Neutrophil (primary cell): ENCODE results near the gene COL4A3.

ENCODE experiments used
- H3K27ac ChIP-seq: fragments of 200-600 bp; sonication (generic); 2 replicates; pipeline ENCODE4 v1.5.1; 2016; ENCODE audit warnings: mild to moderate bottlenecking, moderate library complexity
- H3K27me3 ChIP-seq: fragments of 200-600 bp; sonication (generic); 2 replicates; pipeline ENCODE4 v1.6.0; 2016; ENCODE audit warnings: mild to moderate bottlenecking
- H3K36me3 ChIP-seq: fragments of 200-600 bp; sonication (generic); 2 replicates; pipeline ENCODE4 v1.5.1; 2017
- H3K4me1 ChIP-seq, 2 experiments: fragments of 200-600 bp in 1 of 2; sonication (generic) in 1 of 2; 1 replicate in 1 of 2; 2 replicates in 1 of 2; pipeline versions ENCODE4 v1.5.1 to v1.6.1; 2013 to 2016; ENCODE audit warnings: low read depth in 1 of 2, low read length in 1 of 2, mild to moderate bottlenecking in 1 of 2, moderate library complexity in 1 of 2; ENCODE audit not compliant: control insufficient read depth in 1 of 2, insufficient read depth in 1 of 2
- H3K4me3 ChIP-seq, 2 experiments: fragments of 200-600 bp in 1 of 2; sonication (generic) in 1 of 2; 1 replicate in 1 of 2; 2 replicates in 1 of 2; pipeline ENCODE4 v1.5.1; 2013 to 2016; ENCODE audit warnings: low read depth in 1 of 2, low read length in 1 of 2, mild to moderate bottlenecking in 1 of 2, moderate library complexity in 1 of 2
- H3K9me3 ChIP-seq: fragments of 200-600 bp; sonication (generic); 2 replicates; pipeline ENCODE4 v1.5.1; 2016
- TF ChIP-seq, protein P1 (sequence below): fragments of 200-600 bp; sonication (generic); IDR thresholded peaks from 2 replicates; pipeline ENCODE4 v1.5.1; 2016; ENCODE audit warnings: antibody characterized with exemption

The COL4A3 gene

DNA sequence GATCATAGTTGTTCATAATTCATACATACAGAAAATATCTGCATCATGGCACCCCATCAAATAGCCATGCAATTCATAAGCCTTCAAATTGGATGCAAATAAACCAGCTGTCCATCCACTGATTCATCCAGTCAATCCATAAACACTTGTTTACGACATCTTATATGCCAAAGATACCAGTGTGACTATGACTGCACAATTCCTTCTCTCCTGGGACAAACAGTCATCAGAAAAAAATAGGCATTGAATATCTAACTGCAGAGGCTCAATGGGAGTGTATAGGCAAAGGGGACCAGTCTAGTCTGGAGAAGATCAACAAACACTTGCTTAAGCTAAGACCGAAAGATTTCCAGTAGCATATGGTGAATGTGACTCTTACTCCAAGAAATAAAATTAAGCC lies 70.0 kb downstream of the COL4A3 start:
- no peaks in the 10 kb centered on the region for H3K27me3 ChIP-seq
- no peaks in the 10 kb centered on the region for H3K9me3 ChIP-seq
- no peaks in the 10 kb centered on the region for H3K4me1 ChIP-seq
- no peak overlapping the region for H3K27ac ChIP-seq
- H3K36me3 ChIP-seq: no peaks in the 10 kb centered on the region
- TF ChIP-seq, protein P1, sequence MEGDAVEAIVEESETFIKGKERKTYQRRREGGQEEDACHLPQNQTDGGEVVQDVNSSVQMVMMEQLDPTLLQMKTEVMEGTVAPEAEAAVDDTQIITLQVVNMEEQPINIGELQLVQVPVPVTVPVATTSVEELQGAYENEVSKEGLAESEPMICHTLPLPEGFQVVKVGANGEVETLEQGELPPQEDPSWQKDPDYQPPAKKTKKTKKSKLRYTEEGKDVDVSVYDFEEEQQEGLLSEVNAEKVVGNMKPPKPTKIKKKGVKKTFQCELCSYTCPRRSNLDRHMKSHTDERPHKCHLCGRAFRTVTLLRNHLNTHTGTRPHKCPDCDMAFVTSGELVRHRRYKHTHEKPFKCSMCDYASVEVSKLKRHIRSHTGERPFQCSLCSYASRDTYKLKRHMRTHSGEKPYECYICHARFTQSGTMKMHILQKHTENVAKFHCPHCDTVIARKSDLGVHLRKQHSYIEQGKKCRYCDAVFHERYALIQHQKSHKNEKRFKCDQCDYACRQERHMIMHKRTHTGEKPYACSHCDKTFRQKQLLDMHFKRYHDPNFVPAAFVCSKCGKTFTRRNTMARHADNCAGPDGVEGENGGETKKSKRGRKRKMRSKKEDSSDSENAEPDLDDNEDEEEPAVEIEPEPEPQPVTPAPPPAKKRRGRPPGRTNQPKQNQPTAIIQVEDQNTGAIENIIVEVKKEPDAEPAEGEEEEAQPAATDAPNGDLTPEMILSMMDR: no peak
- H3K4me3 ChIP-seq: no peak overlapping the region

DNA sequence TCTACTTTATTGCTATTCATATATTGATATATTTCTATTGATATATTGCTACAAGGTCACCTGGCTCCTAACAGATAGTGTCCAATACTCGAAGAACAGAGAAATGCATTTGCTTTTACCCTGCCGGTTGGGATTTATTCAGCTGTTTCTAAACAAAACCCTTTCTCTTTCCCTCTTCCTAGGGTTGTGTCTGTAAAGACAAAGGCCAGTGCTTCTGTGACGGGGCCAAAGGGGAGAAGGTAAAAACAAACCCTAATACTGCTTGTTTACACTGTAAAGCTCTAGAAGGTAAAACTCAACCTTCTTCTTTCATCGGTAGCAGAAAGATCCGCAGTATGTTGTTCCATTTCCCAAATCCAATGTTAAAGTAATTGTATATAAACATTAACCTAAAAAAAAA lies 73.4 kb downstream of the COL4A3 start:
- TF ChIP-seq, protein P1: no peak
- no peak overlapping the region for H3K27ac ChIP-seq

DNA sequence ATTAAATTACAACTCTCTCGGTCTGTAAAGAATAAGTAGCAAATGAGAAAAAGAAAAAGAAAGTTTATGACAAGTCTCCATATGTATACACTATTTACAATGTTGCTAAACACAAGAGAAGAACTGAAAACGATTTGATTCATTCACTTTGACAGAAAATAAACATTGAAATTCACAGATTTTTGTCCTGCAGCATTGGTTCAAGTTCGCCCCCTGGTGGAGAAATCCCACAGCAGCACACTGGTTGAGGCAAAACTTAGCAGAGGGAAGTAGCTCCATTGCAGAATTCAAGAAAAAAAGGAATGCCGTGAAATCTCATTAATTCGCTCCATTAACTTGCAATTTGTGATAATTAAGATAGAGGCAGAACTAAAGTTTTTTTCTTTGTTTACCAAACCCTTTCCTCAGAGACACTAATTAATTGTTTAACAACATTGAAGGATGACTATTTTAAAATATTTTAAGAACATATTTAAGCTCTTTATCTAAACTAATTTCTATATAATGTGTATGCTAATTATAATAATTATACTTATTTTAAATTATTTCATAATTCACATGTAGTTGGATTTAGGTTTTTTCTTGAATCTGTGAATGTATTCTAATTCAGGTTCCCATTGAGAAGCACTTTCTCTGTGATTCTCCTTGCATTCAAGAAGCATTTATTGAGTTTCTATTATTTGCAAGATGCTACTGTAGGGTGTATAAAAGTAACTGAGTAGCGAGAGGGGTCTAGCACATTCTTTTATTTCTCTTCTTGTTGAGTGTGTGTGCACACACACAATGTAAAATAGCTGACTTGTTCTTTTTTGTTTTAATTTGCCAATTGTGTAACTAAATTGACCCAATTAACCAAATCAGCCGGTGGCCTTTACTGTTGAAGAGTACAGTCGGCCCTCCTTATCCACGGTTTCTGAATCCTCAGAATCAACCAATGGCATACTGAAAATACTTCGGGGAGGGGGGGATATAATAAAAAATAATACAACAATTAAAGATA lies 74.1 kb downstream of the COL4A3 start:
- TF ChIP-seq, protein P1: peak; percentile 66
- no peak overlapping the region for H3K27ac ChIP-seq
- H3K9me3 ChIP-seq: no peaks in the 10 kb centered on the region
- no peaks in the 10 kb centered on the region for H3K36me3 ChIP-seq
- H3K27me3 ChIP-seq: no peaks in the 10 kb centered on the region
- no peaks in the 10 kb centered on the region for H3K4me1 ChIP-seq
- no peak overlapping the region for H3K4me3 ChIP-seq

More for the DNA sequence above, 73.4 kb downstream of the COL4A3 start:
- Histone ChIP-seq H3K9me3 (no peaks in the 10 kb centered on the region), H3K4me3 (no peak overlapping the region), H3K27me3 (no peaks in the 10 kb centered on the region), H3K36me3 (no peaks in the 10 kb centered on the region), H3K4me1 (no peaks in the 10 kb centered on the region)

DNA sequence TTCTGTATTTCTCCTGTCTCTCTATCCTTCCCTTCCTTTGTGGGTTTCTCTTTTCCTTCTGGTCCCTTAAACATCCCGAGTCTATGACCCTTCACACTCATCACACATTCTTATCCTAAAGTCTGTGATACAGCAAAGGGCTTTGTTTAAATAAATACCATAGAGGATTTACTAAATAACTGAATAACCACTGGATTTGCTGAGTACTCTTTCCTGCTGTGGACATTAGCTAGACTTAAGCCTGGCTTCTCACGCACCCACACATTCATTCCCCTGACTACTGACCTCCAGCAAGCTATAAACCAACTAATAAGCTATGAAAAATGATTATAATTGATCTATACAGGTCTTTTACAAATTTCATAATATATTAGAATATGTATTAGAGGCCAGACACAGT lies 76.6 kb downstream of the COL4A3 start:
- no peak overlapping the region for H3K27ac ChIP-seq
- no peaks in the 10 kb centered on the region for H3K4me1 ChIP-seq
- no peaks in the 10 kb centered on the region for H3K27me3 ChIP-seq
- H3K4me3 ChIP-seq: no peak overlapping the region
- H3K9me3 ChIP-seq: no peaks in the 10 kb centered on the region
- TF ChIP-seq, protein P1: no peak
- H3K36me3 ChIP-seq: no peaks in the 10 kb centered on the region

DNA sequence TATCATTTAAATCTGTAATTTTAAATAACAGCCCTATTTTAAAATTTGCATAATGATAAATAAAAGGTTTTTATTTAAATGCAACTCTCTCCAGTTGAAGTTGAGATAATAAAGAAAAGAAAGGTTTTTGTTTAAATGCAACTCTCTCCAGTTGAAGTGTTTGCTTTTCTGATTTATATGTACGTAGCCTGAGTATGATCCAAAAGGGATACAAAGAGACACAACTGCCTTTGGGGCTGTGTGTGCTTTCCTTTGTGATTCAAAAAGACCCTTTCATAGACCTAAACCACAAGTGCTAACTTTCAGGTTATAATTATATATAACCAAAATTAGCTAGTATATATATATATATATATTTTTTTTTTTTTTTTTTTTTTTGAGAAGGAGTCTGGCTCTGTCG lies 84.5 kb downstream of the COL4A3 start:
- no peak overlapping the region for H3K27ac ChIP-seq
- no peak overlapping the region for H3K4me3 ChIP-seq
- H3K9me3 ChIP-seq: no peaks in the 10 kb centered on the region
- H3K27me3 ChIP-seq: no peaks in the 10 kb centered on the region
- H3K36me3 ChIP-seq: no peaks in the 10 kb centered on the region
- no peaks in the 10 kb centered on the region for H3K4me1 ChIP-seq
- TF ChIP-seq, protein P1: no peak
